Liver (tissue), 3 donors: ENCODE measurements around the gene ZBTB38.

Experiments
- ATF3 ChIP-seq: IDR thresholded peaks from 2 replicates; pipeline ENCODE4 v1.6.1; 2016; ENCODE audit warnings: antibody characterized with exemption
- FOXA1 ChIP-seq: IDR thresholded peaks from 2 replicates; pipeline ENCODE4 v1.6.1; 2016; ENCODE audit warnings: antibody characterized with exemption
- GABPA ChIP-seq, 2 donors: IDR thresholded peaks in 1 of 2; conservative IDR thresholded peaks in 1 of 2; 2 replicates each; pipeline ENCODE4 v1.6.1; 2016; ENCODE audit warnings: antibody characterized with exemption in 2 of 2, mild to moderate bottlenecking in 1 of 2, moderate library complexity in 1 of 2
- HNF4A ChIP-seq, 2 donors: conservative IDR thresholded peaks; 2 replicates each; pipeline ENCODE4 v1.6.1; 2016; ENCODE audit warnings: antibody characterized with exemption in 2 of 2, mild to moderate bottlenecking in 2 of 2
- HNF4G ChIP-seq: IDR thresholded peaks from 2 replicates; pipeline ENCODE4 v1.6.1; 2016; ENCODE audit warnings: antibody characterized with exemption
- RAD21 ChIP-seq, 2 donors: IDR thresholded peaks; 2 replicates each; pipeline ENCODE4 v1.6.1; 2016; ENCODE audit warnings: antibody characterized with exemption in 2 of 2, mild to moderate bottlenecking in 2 of 2
- TAF1 ChIP-seq: conservative IDR thresholded peaks from 2 replicates; pipeline ENCODE4 v1.6.1; 2016; ENCODE audit warnings: antibody characterized with exemption, mild to moderate bottlenecking
- YY1 ChIP-seq: IDR thresholded peaks from 2 replicates; pipeline ENCODE4 v1.6.1; 2016; ENCODE audit warnings: antibody characterized with exemption, mild to moderate bottlenecking
- TF ChIP-seq, protein P1 (sequence below): fragments of 150-350 bp; IDR thresholded peaks from 2 replicates; pipeline ENCODE4 v1.5.1; 2017; ENCODE audit warnings: improper control_type of control experiment, low read depth, low read length; ENCODE audit not compliant: missing input control
- TF ChIP-seq, protein P2 (sequence below): IDR thresholded peaks from 2 replicates; pipeline ENCODE4 v1.6.1; 2016; ENCODE audit warnings: antibody characterized with exemption, mild to moderate bottlenecking
- donor health status: healthy.
- donor health status: healthy.

DNA sequence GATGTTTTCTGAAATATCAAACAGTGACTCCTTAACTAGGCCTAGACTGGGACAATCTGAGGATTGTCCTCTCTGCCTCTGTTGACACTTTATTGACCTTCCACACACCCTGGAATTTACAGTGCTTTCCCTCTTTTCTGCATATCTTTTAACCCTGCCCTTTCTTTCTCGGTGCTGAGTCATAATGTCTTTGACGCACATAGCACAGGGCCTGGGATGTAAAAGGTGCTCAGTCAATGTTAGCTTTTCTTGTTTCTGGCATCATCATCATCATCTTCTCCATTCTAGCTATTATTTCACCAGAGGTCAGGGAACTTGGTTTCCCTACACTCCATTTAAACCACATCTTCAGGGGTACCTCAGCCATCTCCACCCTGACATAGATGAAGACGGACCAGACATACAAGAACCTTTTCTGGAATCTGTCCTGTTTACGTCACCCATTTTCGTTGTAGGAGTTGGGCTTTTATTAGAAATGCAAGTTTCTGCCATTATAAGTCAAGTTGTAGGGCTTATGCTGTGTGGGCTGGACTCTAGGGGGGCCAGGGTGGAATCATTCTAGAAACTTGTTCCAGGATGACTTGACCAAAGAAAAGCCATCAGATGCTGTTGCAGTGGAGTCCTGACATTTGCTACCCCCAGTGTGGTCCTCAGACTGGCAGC lies 46.6 kb downstream of the ZBTB38 start:
- TF ChIP-seq TAF1 (no peak), RAD21 (IDR thresholded peaks at IDR 0.05) (no peak), HNF4G (no peak), FOXA1 (no peak), YY1 (no peak), GABPA (IDR thresholded peaks at IDR 0.05 in 1 of 2, conservative IDR thresholded peaks at IDR 0.05 in 1 of 2) (no peak), HNF4A (conservative IDR thresholded peaks at IDR 0.05) (no peak), ATF3 (no peak)
- TF ChIP-seq, protein P1, sequence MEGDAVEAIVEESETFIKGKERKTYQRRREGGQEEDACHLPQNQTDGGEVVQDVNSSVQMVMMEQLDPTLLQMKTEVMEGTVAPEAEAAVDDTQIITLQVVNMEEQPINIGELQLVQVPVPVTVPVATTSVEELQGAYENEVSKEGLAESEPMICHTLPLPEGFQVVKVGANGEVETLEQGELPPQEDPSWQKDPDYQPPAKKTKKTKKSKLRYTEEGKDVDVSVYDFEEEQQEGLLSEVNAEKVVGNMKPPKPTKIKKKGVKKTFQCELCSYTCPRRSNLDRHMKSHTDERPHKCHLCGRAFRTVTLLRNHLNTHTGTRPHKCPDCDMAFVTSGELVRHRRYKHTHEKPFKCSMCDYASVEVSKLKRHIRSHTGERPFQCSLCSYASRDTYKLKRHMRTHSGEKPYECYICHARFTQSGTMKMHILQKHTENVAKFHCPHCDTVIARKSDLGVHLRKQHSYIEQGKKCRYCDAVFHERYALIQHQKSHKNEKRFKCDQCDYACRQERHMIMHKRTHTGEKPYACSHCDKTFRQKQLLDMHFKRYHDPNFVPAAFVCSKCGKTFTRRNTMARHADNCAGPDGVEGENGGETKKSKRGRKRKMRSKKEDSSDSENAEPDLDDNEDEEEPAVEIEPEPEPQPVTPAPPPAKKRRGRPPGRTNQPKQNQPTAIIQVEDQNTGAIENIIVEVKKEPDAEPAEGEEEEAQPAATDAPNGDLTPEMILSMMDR = no peak
- TF ChIP-seq, protein P2, sequence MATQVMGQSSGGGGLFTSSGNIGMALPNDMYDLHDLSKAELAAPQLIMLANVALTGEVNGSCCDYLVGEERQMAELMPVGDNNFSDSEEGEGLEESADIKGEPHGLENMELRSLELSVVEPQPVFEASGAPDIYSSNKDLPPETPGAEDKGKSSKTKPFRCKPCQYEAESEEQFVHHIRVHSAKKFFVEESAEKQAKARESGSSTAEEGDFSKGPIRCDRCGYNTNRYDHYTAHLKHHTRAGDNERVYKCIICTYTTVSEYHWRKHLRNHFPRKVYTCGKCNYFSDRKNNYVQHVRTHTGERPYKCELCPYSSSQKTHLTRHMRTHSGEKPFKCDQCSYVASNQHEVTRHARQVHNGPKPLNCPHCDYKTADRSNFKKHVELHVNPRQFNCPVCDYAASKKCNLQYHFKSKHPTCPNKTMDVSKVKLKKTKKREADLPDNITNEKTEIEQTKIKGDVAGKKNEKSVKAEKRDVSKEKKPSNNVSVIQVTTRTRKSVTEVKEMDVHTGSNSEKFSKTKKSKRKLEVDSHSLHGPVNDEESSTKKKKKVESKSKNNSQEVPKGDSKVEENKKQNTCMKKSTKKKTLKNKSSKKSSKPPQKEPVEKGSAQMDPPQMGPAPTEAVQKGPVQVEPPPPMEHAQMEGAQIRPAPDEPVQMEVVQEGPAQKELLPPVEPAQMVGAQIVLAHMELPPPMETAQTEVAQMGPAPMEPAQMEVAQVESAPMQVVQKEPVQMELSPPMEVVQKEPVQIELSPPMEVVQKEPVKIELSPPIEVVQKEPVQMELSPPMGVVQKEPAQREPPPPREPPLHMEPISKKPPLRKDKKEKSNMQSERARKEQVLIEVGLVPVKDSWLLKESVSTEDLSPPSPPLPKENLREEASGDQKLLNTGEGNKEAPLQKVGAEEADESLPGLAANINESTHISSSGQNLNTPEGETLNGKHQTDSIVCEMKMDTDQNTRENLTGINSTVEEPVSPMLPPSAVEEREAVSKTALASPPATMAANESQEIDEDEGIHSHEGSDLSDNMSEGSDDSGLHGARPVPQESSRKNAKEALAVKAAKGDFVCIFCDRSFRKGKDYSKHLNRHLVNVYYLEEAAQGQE = no peak
